NCI-H187 (cell line): Measurements from ENCODE around the gene CHST15.

Experiments used
- DNase-seq, 2 experiments: peaks; one replicate each; lab custom pipeline; 2025; lab: John Stamatoyannopoulos, UW

Gene CHST15

GRCh38 chr10:123965973-123966895 is 127.2 kb downstream of the CHST15 start:
- no peak for DNase-seq

GRCh38 chr10:123964953-123965352 is 128.4 kb downstream of the CHST15 start:
- no peak for DNase-seq

- DNase-seq = no peak
Measured at GRCh38 chr10:123962756-123963530, 130.5 kb downstream of the CHST15 start.

GRCh38 chr10:123958241-123958640 is 135.2 kb downstream of the CHST15 start:
- DNase-seq = no peak
